ENCODE data around the gene POTEG.
"Not testable (repeated sequence)": the region's sequence is repeated elsewhere in the genome, so short reads cannot be mapped to it uniquely, and the experiment has no call there.

GRCh38 chr14:19383008-19383584, 51.0 kb downstream of the POTEG start:
- TF ChIP-seq POLR2A, CTCF, POLR2AphosphoS5 (IDR thresholded peaks at IDR 0.05): not testable (repeated sequence)

All from breast epithelium (tissue), 3 donors.